ENCODE data around the gene HUNK.

- TF ChIP-seq CTCF (IDR thresholded peaks at IDR 0.05; ENCODE audit: low read length) = no peak
- TF ChIP-seq EZH2 (optimal IDR thresholded peaks at IDR 0.05; ENCODE audit: low read depth, low read length) = no peak
- no peak for TF ChIP-seq EZH2phosphoT487 (IDR thresholded peaks at IDR 0.05; ENCODE audit: low read length)
Measured at GRCh38 chr21:31961027-31961426, 88.2 kb downstream of the HUNK start.

All from MM.1S (cell line).